Thymus (tissue), 11 donors: ENCODE results near the gene GRM5. TPM values are rescaled to one million over a fixed set of nuclear protein-coding genes. Genes with fewer than 3 reads are reported as not detected.

Source experiments
- DNase-seq, 9 donors: peaks; one replicate each; pipeline ENCODE4 v3.0.0-alpha.2; 2013; ENCODE audit warnings: low spot score in 9 of 9, low read depth in 6 of 9, missing footprints in 1 of 9
- H3K27ac ChIP-seq, 2 donors: one replicate each; pipeline ENCODE4 v1.5.1; 2013; ENCODE audit warnings: control low read depth in 1 of 2, low read depth in 1 of 2, low read length in 1 of 2, mild to moderate bottlenecking in 1 of 2, moderate library complexity in 1 of 2
- H3K27me3 ChIP-seq, 2 donors: one replicate each; pipeline ENCODE4 v1.5.1; 2013; ENCODE audit warnings: low read length in 1 of 2; ENCODE audit not compliant: control insufficient read depth in 2 of 2, insufficient read depth in 1 of 2
- H3K36me3 ChIP-seq, 2 donors: one replicate each; pipeline ENCODE4 v1.5.1; 2013; ENCODE audit warnings: low read length in 1 of 2, mild to moderate bottlenecking in 1 of 2, moderate library complexity in 1 of 2; ENCODE audit not compliant: control insufficient read depth in 2 of 2, insufficient read depth in 2 of 2
- H3K4me1 ChIP-seq, 2 donors: one replicate each; pipeline ENCODE4 v1.5.1; 2013; ENCODE audit warnings: low read length in 2 of 2; ENCODE audit not compliant: control insufficient read depth in 2 of 2, insufficient read depth in 2 of 2
- H3K4me3 ChIP-seq, 2 donors: one replicate each; pipeline ENCODE4 v1.5.1; 2013; ENCODE audit warnings: low read length in 2 of 2, control low read depth in 1 of 2, mild to moderate bottlenecking in 1 of 2
- H3K9me3 ChIP-seq, 2 donors: one replicate each; pipeline ENCODE4 v1.5.1; 2013; ENCODE audit warnings: low read length in 1 of 2, mild to moderate bottlenecking in 1 of 2; ENCODE audit not compliant: control insufficient read depth in 2 of 2, insufficient read depth in 1 of 2
- WGBS: extraction: QIAGEN DNeasy Blood & Tissue Kit; methylation state at CpG from one replicate; pipeline ENCODE4 v1.1.7; 2013; 5-methylcytosine and 5-hydroxymethylcytosine counted together
- polyA plus RNA-seq: library from polyadenylated mRNA; stranded (reverse); fragments of 200-250 nt; gene quantifications from one replicate; pipeline ENCODE4 v1.2.3, GENCODE V29; 2013
- total RNA-seq: library from RNA; stranded (reverse); fragments of 120-200 nt; gene quantifications from one replicate; pipeline ENCODE4 v1.2.4, GENCODE V29; 2013
- donor health status: healthy.

Gene GRM5
- total and polyA plus RNA-seq, 2 donors = 0.05 TPM

- no peak overlapping the region for H3K4me3 ChIP-seq
- H3K9me3 ChIP-seq = no peaks in the 10 kb centered on the region
- 81% methylated on average over 2 of the region's 2 CpGs for WGBS
- no peaks in the 10 kb centered on the region for H3K4me1 ChIP-seq
- DNase-seq = no peak
- no peak overlapping the region for H3K27ac ChIP-seq
- H3K27me3 ChIP-seq = no peaks in the 10 kb centered on the region
- H3K36me3 ChIP-seq = no peaks in the 10 kb centered on the region
Measured at GRCh38 chr11:88597387-88597786, 468.4 kb downstream of the GRM5 start.

- no peak overlapping the region for H3K4me3 ChIP-seq
- no peak for DNase-seq
- 89% methylated on average over 2 of the region's 2 CpGs for WGBS
- no peaks in the 10 kb centered on the region for H3K9me3 ChIP-seq
- no peaks in the 10 kb centered on the region for H3K36me3 ChIP-seq
- no peaks in the 10 kb centered on the region for H3K4me1 ChIP-seq
- no peaks in the 10 kb centered on the region for H3K27me3 ChIP-seq
- H3K27ac ChIP-seq = no peak overlapping the region
Measured at GRCh38 chr11:88596786-88597185, 469.0 kb downstream of the GRM5 start.

- H3K36me3 ChIP-seq = no peaks in the 10 kb centered on the region
- no peaks in the 10 kb centered on the region for H3K9me3 ChIP-seq
- no peaks in the 10 kb centered on the region for H3K4me1 ChIP-seq
- H3K4me3 ChIP-seq = no peak overlapping the region
- H3K27ac ChIP-seq = no peak overlapping the region
- no peaks in the 10 kb centered on the region for H3K27me3 ChIP-seq
- DNase-seq = no peak
- WGBS = 94% methylated on average over 2 of the region's 2 CpGs
Measured at GRCh38 chr11:88594274-88594950, 471.4 kb downstream of the GRM5 start.

GRCh38 chr11:88590361-88590760, 475.4 kb downstream of the GRM5 start:
- no peak for DNase-seq
- WGBS = 95% methylated on average over 3 of the region's 3 CpGs
- Histone ChIP-seq H3K9me3 (no peaks in the 10 kb centered on the region), H3K36me3 (no peaks in the 10 kb centered on the region), H3K27me3 (no peaks in the 10 kb centered on the region), H3K27ac (no peak overlapping the region), H3K4me1 (no peaks in the 10 kb centered on the region), H3K4me3 (no peak overlapping the region)

GRCh38 chr11:88583251-88583650, 482.5 kb downstream of the GRM5 start:
- Histone ChIP-seq H3K36me3 (no peaks in the 10 kb centered on the region), H3K27ac (no peak overlapping the region), H3K27me3 (no peaks in the 10 kb centered on the region), H3K4me3 (no peak overlapping the region), H3K9me3 (no peaks in the 10 kb centered on the region), H3K4me1 (no peaks in the 10 kb centered on the region)
- WGBS = 89% methylated on average over 4 of the region's 4 CpGs
- no peak for DNase-seq

GRCh38 chr11:88579466-88579865, 486.3 kb downstream of the GRM5 start:
- no peak for DNase-seq
- WGBS = 79% methylated on average over 1 of the region's 1 CpG
- Histone ChIP-seq H3K4me3 (no peak overlapping the region), H3K9me3 (no peaks in the 10 kb centered on the region), H3K27me3 (no peaks in the 10 kb centered on the region), H3K36me3 (no peaks in the 10 kb centered on the region), H3K27ac (no peak overlapping the region), H3K4me1 (no peaks in the 10 kb centered on the region)

- WGBS = 95% methylated on average over 2 of the region's 2 CpGs
- Histone ChIP-seq H3K9me3 (no peaks in the 10 kb centered on the region), H3K4me3 (no peak overlapping the region), H3K36me3 (no peaks in the 10 kb centered on the region), H3K27me3 (no peaks in the 10 kb centered on the region), H3K4me1 (no peaks in the 10 kb centered on the region), H3K27ac (no peak overlapping the region)
- no peak for DNase-seq
Measured at GRCh38 chr11:88576741-88577140, 489.0 kb downstream of the GRM5 start.

GRCh38 chr11:88575916-88576315, 489.9 kb downstream of the GRM5 start:
- WGBS = 82% methylated on average over 2 of the region's 2 CpGs
- Histone ChIP-seq H3K27me3 (no peaks in the 10 kb centered on the region), H3K27ac (no peak overlapping the region)

GRCh38 chr11:88569342-88569741, 496.4 kb downstream of the GRM5 start:
- no peaks in the 10 kb centered on the region for H3K36me3 ChIP-seq
- H3K27ac ChIP-seq = no peak overlapping the region
- H3K9me3 ChIP-seq = no peaks in the 10 kb centered on the region
- no peak overlapping the region for H3K4me3 ChIP-seq
- no peaks in the 10 kb centered on the region for H3K27me3 ChIP-seq
- no peak for DNase-seq
- no peaks in the 10 kb centered on the region for H3K4me1 ChIP-seq

More at GRCh38 chr11:88575916-88576315, 489.9 kb downstream of the GRM5 start:
- Histone ChIP-seq H3K4me3 (no peak overlapping the region), H3K36me3 (no peaks in the 10 kb centered on the region), H3K9me3 (no peaks in the 10 kb centered on the region), H3K4me1 (no peaks in the 10 kb centered on the region)
- no peak for DNase-seq
